Dendritic cell treated with granulocyte-macrophage colony-stimulating factor and Interleukin-4, amounts not matched to agents 40 ng/mL and 50 ng/mL, for 4 days (primary cell): ENCODE results near the gene EFNA2.
"Not testable (repeated sequence)": the region's sequence is repeated elsewhere in the genome, so short reads cannot be mapped to it uniquely, and the experiment has no call there.

Experiments
- H3K27ac Mint-ChIP-seq: one replicate; pipeline ENCODE4 v1.8.0; 2022; ENCODE audit warnings: mild to moderate bottlenecking, mixed read lengths
- H3K27me3 Mint-ChIP-seq: one replicate; pipeline ENCODE4 v1.8.0; 2022; ENCODE audit warnings: mild to moderate bottlenecking, mixed read lengths
- H3K36me3 Mint-ChIP-seq: one replicate; pipeline ENCODE4 v1.8.0; 2022; ENCODE audit warnings: low read depth, mixed read lengths
- H3K4me1 Mint-ChIP-seq: one replicate; pipeline ENCODE4 v1.8.0; 2022; ENCODE audit warnings: low read depth, mixed read lengths
- H3K4me3 Mint-ChIP-seq: one replicate; pipeline ENCODE4 v1.8.0; 2022; ENCODE audit warnings: mild to moderate bottlenecking, moderate library complexity, mixed read lengths
- H3K9me3 Mint-ChIP-seq: one replicate; pipeline ENCODE4 v1.8.0; 2022; ENCODE audit warnings: mixed read lengths
- intact Hi-C: fragments of 100-400 bp; cut with micrococcal nuclease; formaldehyde crosslinking; loops from one replicate; pipeline ENCODE4 v1.15.0; 2022

The EFNA2 gene

DNA sequence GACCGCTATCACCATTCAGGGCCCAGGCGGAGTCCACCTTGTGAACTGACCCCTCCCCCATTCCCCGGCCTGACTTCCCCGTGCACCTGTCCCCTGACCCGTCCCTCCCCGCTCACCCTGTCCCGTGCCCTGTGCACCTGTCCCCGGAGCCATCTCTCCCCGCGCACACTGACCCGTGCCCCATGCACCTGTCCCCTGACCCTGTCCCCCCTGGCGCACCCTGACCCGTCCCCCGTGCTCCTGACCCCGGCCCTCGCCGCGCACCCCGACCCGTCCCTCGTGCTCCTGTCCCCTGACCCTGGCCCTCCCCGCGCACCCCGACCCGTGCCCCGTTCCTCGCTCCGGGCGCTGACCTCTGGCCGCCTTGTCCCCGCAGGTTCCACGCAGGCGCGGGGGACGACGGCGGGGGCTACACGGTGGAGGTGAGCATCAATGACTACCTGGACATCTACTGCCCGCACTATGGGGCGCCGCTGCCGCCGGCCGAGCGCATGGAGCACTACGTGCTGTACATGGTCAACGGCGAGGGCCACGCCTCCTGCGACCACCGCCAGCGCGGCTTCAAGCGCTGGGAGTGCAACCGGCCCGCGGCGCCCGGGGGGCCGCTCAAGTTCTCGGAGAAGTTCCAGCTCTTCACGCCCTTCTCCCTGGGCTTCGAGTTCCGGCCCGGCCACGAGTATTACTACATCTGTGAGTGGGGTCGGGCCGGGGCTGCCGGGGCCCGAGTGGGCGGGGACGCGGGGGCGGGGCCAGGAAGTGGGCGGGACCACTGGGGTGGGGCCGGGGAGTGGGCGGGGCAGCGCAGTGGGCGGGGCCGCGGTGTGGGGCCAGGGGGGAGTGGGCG, 9.7 kb downstream of the EFNA2 start:
- Mint-ChIP-seq H3K36me3 (no peaks in the 10 kb centered on the region), H3K9me3 (no peaks in the 10 kb centered on the region), H3K4me3 (no peak overlapping the region), H3K27ac (no peak overlapping the region), H3K27me3 (peaks cover 59% of the 10 kb centered on the region), H3K4me1 (peaks cover 13% of the 10 kb centered on the region)
- intact Hi-C loops: no loop called here

DNA sequence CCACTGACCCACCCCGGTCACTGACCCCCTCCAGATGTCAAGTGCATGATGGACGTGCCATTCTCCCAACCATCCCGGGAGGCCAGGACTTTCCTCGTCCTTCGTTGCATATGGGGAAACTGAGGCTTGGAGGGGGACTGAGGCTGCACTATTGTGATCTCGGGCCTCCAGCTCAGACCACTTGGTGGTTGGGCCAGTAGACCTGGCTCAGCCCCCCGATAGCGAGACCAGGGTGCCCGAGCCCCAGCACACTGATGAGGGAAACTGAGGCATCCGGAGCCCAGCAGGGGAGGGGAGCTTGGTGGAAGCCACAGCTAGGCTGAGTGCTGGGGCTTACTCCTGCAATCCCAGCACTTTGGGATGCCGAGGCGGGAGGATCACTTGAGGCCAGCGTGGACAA, 10.4 kb downstream of the EFNA2 start:
- Mint-ChIP-seq H3K27ac (no peak overlapping the region), H3K27me3 (peaks cover 61% of the 10 kb centered on the region), H3K9me3 (no peaks in the 10 kb centered on the region), H3K4me1 (peaks cover 13% of the 10 kb centered on the region), H3K4me3 (no peak overlapping the region), H3K36me3 (no peaks in the 10 kb centered on the region)
- intact Hi-C loops: no loop called here

DNA sequence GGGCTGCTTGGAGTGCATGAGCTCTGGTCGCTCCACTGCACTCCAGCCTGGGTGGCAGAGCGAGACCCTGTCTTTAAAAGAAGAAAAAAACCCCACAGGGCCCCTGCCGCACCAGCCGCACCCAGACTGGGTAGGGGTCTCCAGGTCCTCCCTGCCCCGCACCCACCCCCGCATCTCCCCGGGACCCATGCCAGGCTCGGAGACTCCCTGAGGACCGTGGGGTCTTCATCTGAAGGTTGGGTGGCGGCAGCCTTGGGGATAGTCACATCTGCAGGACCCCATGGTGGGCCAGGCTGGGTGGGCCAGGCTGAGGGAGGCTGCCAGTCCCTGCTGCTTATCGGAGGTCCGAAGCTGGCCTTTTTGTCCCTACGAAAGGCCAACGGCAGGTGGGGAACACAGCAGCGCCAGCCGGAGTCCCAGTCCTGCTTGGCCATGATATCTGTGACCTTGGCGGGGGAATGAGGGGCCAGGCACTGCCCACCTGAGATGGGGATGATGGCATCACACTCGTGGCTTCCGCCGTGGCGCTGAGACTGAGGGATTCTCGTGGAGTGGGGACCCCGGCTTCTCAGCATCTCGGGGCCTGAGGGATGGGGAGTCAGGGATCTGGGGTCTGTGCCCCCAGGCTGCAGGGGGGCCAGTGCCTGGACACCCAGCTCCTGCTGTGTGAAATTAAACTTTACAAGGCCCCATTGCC, 11.1 kb downstream of the EFNA2 start:
- Mint-ChIP-seq H3K27ac (no peak overlapping the region), H3K4me1 (peaks cover 13% of the 10 kb centered on the region), H3K27me3 (peaks cover 58% of the 10 kb centered on the region), H3K4me3 (no peak overlapping the region), H3K36me3 (no peaks in the 10 kb centered on the region), H3K9me3 (no peaks in the 10 kb centered on the region)
- intact Hi-C loops: no loop called here

DNA sequence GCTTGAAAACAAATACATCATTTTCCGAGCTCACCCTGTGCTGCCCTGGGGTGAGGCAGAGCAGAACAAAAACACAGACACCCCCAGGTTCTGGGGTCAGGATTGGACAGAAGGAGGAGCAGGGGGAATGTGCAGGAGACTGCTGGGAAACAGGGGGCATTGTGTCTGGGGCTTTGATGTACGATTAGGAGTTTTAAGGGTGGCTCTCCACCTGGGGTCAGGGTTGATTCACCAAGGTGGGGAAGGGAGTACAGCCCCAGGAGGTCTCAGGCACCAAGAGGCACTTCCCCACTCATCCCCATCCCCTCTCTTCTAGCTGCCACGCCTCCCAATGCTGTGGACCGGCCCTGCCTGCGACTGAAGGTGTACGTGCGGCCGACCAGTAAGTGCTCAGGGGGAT, 12.6 kb downstream of the EFNA2 start:
- Mint-ChIP-seq H3K27ac (no peak overlapping the region), H3K4me3 (no peak overlapping the region), H3K9me3 (no peaks in the 10 kb centered on the region), H3K4me1 (peaks cover 13% of the 10 kb centered on the region), H3K27me3 (peaks cover 48% of the 10 kb centered on the region), H3K36me3 (no peaks in the 10 kb centered on the region)
- intact Hi-C loops: no loop called here

DNA sequence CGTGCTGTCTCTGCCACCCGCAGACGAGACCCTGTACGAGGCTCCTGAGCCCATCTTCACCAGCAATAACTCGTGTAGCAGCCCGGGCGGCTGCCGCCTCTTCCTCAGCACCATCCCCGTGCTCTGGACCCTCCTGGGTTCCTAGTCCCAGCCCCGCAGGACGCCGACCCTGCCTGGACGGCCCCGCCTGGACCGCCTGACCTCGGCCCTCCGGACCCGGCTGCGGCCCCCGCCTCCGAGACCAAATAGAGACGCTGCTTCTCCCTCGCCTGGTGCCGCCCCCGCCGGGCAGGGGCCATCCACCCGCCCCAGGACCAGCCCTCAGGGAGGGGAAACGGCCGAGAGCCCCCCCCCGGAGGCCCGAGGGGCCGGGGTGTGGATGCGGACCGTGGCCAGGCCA, 14.1 kb downstream of the EFNA2 start:
- no peak overlapping the region for H3K4me3 Mint-ChIP-seq
- H3K27ac Mint-ChIP-seq: no peak overlapping the region
- peaks cover 33% of the 10 kb centered on the region for H3K27me3 Mint-ChIP-seq
- no peaks in the 10 kb centered on the region for H3K36me3 Mint-ChIP-seq
- H3K4me1 Mint-ChIP-seq: peaks cover 8% of the 10 kb centered on the region
- no peaks in the 10 kb centered on the region for H3K9me3 Mint-ChIP-seq
- intact Hi-C loops: no loop called here

DNA sequence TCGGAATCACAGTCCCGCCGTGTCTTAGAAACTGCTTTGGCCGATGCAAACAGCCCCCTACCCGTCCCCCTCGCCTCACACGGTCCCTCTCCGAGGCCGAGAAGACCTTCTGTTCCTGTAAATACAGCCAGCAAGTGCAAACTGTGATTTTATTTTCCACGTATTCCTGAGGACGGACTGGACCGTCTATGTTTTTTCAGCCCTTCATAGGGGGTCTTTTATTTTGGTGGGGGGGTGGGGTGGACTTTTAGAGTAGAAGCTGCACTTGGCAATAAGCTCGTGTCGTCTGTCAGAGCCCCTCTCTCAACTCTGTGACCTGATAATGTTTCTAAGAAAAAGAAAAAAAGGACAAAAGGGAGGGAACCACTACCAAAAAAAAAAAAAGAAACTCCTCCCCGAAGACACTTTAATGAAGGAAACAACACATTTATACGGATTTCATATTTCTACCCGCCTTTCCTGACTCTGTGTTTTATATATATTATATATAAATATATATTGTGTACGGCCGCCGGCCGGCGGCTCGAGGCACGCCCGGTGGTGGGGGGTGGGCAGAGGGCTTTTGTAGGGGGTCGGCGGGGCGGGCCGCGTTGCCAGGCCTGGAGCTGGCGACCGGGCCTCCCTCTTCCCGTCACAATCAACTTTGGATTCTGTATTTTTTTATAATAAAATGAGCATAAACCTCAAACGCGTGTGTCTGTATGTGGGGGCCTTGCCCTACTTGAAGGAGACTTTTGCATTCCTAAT, 15.2 kb downstream of the EFNA2 start:
- intact Hi-C loops: no loop called here
- Mint-ChIP-seq H3K27ac (no peak overlapping the region), H3K36me3 (no peaks in the 10 kb centered on the region)

DNA sequence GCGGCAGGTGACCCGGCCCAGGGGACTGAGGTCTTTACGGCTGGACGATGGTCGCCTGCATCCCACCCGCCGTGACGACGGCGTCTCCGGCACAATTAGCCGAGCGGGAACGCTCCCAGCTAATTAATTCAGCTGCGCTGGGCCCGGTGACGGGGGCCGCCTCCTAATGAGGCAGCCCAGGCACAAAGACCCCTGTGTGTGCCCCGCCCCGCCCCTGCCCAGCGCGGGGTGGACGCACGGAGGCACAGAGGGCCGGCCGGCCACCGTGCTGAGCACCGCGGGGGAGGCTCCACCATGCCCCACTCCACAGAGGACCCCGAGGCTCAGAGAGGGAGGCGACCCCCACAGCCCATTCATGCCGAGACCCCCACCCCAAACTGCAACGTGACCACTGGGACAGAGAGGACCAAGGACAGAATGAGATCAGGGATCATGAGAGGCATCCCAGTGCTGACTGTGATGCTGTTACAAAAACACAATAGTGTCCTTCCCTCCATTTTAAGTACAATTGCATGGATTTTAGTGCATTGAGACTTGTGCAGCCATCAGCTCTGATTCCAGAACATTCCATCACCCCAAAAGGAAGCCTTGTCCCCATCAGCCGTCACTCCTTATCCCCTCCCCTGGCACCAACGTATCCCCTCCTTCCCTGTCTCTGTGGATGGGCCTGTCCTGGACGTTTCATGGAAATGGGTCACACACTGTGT, 17.0 kb downstream of the EFNA2 start:
- intact Hi-C loops: no loop called here
- Mint-ChIP-seq H3K4me3 (no peak overlapping the region), H3K27me3 (peaks cover 21% of the 10 kb centered on the region), H3K36me3 (no peaks in the 10 kb centered on the region), H3K4me1 (no peaks in the 10 kb centered on the region), H3K9me3 (no peaks in the 10 kb centered on the region), H3K27ac (no peak overlapping the region)

More for the DNA sequence above, 15.2 kb downstream of the EFNA2 start:
- Mint-ChIP-seq H3K9me3 (no peaks in the 10 kb centered on the region), H3K4me1 (no peaks in the 10 kb centered on the region), H3K4me3 (no peak overlapping the region), H3K27me3 (peaks cover 29% of the 10 kb centered on the region)

DNA sequence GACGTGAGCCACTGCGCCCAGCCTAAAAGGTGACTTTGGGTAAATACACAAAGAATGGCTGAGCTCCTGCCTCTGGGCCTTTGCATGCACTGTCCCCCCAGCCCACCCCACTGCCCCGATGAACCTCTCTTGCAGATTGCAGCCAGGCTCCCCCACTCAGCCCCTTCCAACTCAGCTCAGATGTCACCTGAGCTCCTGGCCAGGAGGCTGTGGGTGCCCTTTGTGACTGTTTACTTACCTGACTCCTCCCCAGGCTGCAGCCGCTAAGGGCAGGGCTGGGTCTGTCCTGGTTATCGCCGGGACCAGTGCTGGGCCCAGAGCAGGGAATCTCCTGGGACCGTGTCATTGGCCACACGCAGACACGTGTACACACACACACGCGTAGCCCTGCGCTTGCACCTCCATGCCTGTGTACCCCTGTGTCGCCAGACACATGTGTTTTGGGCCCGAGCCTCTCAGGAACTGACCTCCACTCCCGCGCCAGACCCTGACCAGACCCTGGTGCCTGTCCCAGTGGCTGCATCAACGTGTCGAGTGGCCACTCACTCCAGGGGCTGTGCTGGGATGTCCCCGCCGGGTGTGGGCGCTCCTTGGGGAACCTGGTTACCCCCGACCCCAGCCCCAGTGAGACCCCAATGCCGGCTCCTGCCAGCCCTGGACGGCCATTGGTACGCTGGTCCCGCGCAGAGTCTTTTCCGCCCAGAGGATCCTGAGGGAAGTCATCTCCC, 18.7 kb downstream of the EFNA2 start:
- Mint-ChIP-seq H3K4me1 (no peaks in the 10 kb centered on the region), H3K36me3 (no peaks in the 10 kb centered on the region), H3K27me3 (peaks cover 16% of the 10 kb centered on the region), H3K4me3 (no peak overlapping the region), H3K27ac (no peak overlapping the region), H3K9me3 (no peaks in the 10 kb centered on the region)
- intact Hi-C loops: no loop called here

DNA sequence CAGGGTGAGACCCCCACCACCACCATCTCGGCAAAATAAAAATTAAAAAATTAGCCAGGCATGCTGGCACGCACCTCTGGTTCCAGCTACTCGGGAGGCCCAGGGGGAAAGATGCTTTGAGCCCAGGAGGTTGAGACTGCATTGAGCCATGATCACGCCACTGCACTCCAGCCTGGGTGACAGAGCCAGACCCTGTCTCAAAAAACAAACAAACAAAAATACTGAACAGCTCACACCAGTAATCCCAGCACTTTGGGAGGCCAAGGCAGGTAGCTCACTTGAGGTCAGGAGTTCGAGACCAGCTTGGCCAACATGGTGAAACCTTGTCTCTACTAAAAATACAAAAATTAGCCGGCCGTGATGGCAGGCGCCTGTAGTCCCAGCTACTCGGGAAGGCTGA, 19.7 kb downstream of the EFNA2 start:
- H3K27ac Mint-ChIP-seq: not testable (repeated sequence)

DNA sequence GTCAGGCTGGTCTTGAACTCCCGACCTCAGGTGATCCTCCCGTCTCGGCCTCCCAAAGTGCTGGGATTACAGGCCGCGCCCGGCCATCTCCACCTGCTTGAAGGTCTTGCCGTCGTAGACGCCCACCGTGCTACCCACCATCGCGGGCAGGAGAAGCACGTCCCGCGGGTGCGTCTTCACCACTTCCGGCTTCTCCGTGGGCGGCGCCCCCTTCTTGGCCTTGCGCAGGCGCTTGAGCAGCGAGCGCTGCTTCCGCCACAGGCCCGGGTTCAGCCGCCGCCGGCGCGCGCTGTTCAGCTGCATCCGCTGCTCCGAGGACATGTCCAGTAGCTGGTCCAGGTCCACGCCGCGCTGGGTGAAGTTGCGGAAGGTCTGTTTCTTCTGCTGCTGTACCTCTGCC, 21.6 kb downstream of the EFNA2 start:
- Mint-ChIP-seq H3K36me3 (no peaks in the 10 kb centered on the region), H3K27ac (no peak overlapping the region), H3K4me3 (no peak overlapping the region), H3K4me1 (no peaks in the 10 kb centered on the region), H3K27me3 (peaks cover 12% of the 10 kb centered on the region), H3K9me3 (no peaks in the 10 kb centered on the region)
- intact Hi-C loops: no loop called here

More for the DNA sequence above, 19.7 kb downstream of the EFNA2 start:
- intact Hi-C loops, H3K9me3 Mint-ChIP-seq, H3K36me3 Mint-ChIP-seq, H3K4me3 Mint-ChIP-seq, H3K4me1 Mint-ChIP-seq: not testable (repeated sequence)
- H3K27me3 Mint-ChIP-seq: peaks cover 17% of the 10 kb centered on the region

DNA sequence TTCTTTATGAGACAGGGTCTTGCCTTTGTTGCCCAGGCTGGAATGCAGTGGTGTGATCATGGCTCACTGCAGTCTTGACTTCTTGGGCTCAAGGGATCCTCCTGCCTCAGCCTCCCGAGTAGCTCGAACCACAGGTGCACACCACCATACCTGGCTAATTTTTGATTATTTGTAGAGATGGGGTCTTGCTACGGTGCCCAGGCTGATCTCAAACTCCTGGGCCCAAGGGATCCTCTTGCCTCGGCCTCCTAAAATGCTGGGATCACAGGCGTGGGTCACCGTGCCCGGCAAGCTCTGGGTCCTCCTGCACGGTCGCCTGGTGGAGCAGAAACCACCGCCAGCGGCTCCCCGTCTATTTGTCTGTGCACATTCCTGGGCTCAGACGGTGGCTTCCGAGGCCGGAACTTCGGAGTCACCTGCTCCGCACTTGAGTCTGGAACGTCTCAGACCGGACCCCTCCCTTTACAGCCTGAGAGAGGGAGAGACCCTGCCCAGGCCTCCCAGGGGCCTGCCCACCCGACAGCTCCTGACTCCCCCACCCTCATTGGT, 22.2 kb downstream of the EFNA2 start:
- H3K27me3 Mint-ChIP-seq: peaks cover 11% of the 10 kb centered on the region
- intact Hi-C loops: no loop called here
- H3K9me3 Mint-ChIP-seq: no peaks in the 10 kb centered on the region
- no peaks in the 10 kb centered on the region for H3K36me3 Mint-ChIP-seq
- no peaks in the 10 kb centered on the region for H3K4me1 Mint-ChIP-seq
- no peak overlapping the region for H3K4me3 Mint-ChIP-seq
- H3K27ac Mint-ChIP-seq: no peak overlapping the region

DNA sequence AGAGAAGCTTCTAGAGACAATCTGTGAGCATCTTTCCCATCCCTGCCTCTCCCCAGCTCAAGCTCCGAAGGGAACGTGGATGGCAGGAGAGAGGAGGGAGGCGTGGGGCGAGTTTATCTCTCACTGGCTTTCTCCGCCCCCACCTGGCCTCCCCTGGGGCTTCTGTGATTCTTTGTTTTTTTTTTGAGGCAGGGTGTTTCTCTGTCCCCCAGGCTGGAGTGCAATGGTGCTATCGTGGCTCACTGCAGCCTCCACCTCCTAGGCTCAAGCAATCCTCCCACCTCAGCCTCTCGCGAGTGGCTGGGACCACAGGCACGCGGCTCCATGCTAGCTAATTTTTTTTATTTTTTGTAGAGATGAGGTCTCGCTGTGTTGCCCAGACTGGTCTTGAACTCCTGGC, 23.0 kb downstream of the EFNA2 start:
- Mint-ChIP-seq H3K9me3 (no peaks in the 10 kb centered on the region), H3K4me3 (no peak overlapping the region), H3K27ac (no peak overlapping the region), H3K4me1 (no peaks in the 10 kb centered on the region), H3K36me3 (no peaks in the 10 kb centered on the region), H3K27me3 (peaks cover 13% of the 10 kb centered on the region)
- intact Hi-C loops: no loop called here
